WTC11 (cell line): ENCODE measurements around the gene SIPA1L3. TPM values are rescaled to one million over a fixed set of nuclear protein-coding genes. Genes with fewer than 3 reads are reported as not detected.
A peak's percentile ranks its signal among the peaks of the same experiment; 100 is the strongest.

Experiments
- ATAC-seq: fragments of 200-7000 bp; cut with Tn5 transposase; 2 replicates; pipeline ENCODE4 v1.10.0; 2021; ENCODE audit warnings: mild to moderate bottlenecking, moderate library complexity
- CTCF ChIA-PET: fragments of 300-600 bp; sonication (Branson Sonifier 250); formaldehyde crosslinking; loops from one replicate; lab custom pipeline; 2021; ENCODE audit warnings: antibody characterized with exemption; lab: Charles Lee
- POLR2A ChIA-PET: fragments of 350-600 bp; sonication (Branson Sonifier 250); formaldehyde crosslinking; loops from one replicate; lab custom pipeline; 2021; ENCODE audit warnings: antibody characterized with exemption; lab: Charles Lee
- DNase-seq: peaks from one replicate; pipeline ENCODE4 v3.0.0; 2021; ENCODE audit warnings: low spot score
- H3K27ac Mint-ChIP-seq: 2 replicates; pipeline ENCODE4 v1.8.0; 2021; ENCODE audit warnings: mixed read lengths
- H3K27me3 Mint-ChIP-seq: 2 replicates; pipeline ENCODE4 v1.8.0; 2021; ENCODE audit warnings: low read depth, mild to moderate bottlenecking, moderate library complexity, mixed read lengths
- H3K36me3 Mint-ChIP-seq: 2 replicates; pipeline ENCODE4 v1.8.0; 2021; ENCODE audit warnings: mixed read lengths
- H3K4me1 Mint-ChIP-seq: 2 replicates; pipeline ENCODE4 v1.8.0; 2022; ENCODE audit warnings: mixed read lengths
- H3K4me3 Mint-ChIP-seq: 2 replicates; pipeline ENCODE4 v1.8.0; 2021; ENCODE audit warnings: mild to moderate bottlenecking, moderate library complexity, mixed read lengths
- H3K9me3 Mint-ChIP-seq: 2 replicates; pipeline ENCODE4 v1.8.0; 2021; ENCODE audit warnings: mixed read lengths
- CBFB ChIP-seq: sonication (generic); formaldehyde crosslinking; IDR thresholded peaks from 2 replicates; pipeline ENCODE4 v1.8.1; 2022; ENCODE audit warnings: mild to moderate bottlenecking, low read depth, missing genetic modification reagents
- ELF4 ChIP-seq: sonication (generic); formaldehyde crosslinking; IDR thresholded peaks from 2 replicates; pipeline ENCODE4 v1.8.1; 2022; ENCODE audit warnings: low read depth, mild to moderate bottlenecking, moderate library complexity, missing genetic modification reagents
- GRHL2 ChIP-seq: fragments of 250-450 bp; sonication (Bioruptor Pico); IDR thresholded peaks from 2 replicates; pipeline ENCODE4 v1.8.0; 2022; ENCODE audit warnings: mild to moderate bottlenecking, moderate library complexity; ENCODE audit not compliant: insufficient replicate concordance, severe bottlenecking
- GTF2I ChIP-seq: fragments of 250-450 bp; sonication (Bioruptor Pico); conservative IDR thresholded peaks from 2 replicates; pipeline ENCODE4 v1.4.0; 2021; ENCODE audit warnings: mild to moderate bottlenecking
- HMGA2 ChIP-seq: fragments of 250-450 bp; sonication (Bioruptor Pico); IDR thresholded peaks from 2 replicates; pipeline ENCODE4 v1.4.0; 2021; ENCODE audit warnings: mild to moderate bottlenecking, moderate library complexity
- MXD4 ChIP-seq: fragments of 250-450 bp; sonication (Bioruptor Pico); IDR thresholded peaks from 2 replicates; pipeline ENCODE4 v1.8.0; 2021; ENCODE audit warnings: mild to moderate bottlenecking, moderate library complexity, borderline replicate concordance
- MYBL2 ChIP-seq: sonication (generic); formaldehyde crosslinking; IDR thresholded peaks from 2 replicates; pipeline ENCODE4 v1.8.1; 2023; ENCODE audit warnings: mild to moderate bottlenecking, moderate library complexity, missing genetic modification reagents
- NR2C2 ChIP-seq: sonication (generic); formaldehyde crosslinking; IDR thresholded peaks from 2 replicates; pipeline ENCODE4 v1.8.0; 2022; ENCODE audit warnings: mild to moderate bottlenecking, missing genetic modification reagents
- PRRX2 ChIP-seq: fragments of 250-450 bp; sonication (Bioruptor Pico); IDR thresholded peaks from 2 replicates; pipeline ENCODE4 v1.8.0; 2021; ENCODE audit warnings: mild to moderate bottlenecking
- RELA ChIP-seq: sonication (generic); formaldehyde crosslinking; IDR thresholded peaks from 2 replicates; pipeline ENCODE4 v1.8.1; 2022; ENCODE audit warnings: missing genetic modification reagents, mild to moderate bottlenecking, borderline replicate concordance
- SMAD3 ChIP-seq: sonication (generic); formaldehyde crosslinking; IDR thresholded peaks from 2 replicates; pipeline ENCODE4 v1.8.0; 2022; ENCODE audit warnings: missing genetic modification reagents, mild to moderate bottlenecking, borderline replicate concordance
- SOX15 ChIP-seq: fragments of 250-450 bp; sonication (Bioruptor Pico); IDR thresholded peaks from 2 replicates; pipeline ENCODE4 v1.9.0; 2021; ENCODE audit warnings: mild to moderate bottlenecking
- ZBTB21 ChIP-seq: sonication (generic); formaldehyde crosslinking; IDR thresholded peaks from 2 replicates; pipeline ENCODE4 v1.8.1; 2023; ENCODE audit warnings: mild to moderate bottlenecking, missing genetic modification reagents, borderline replicate concordance
- ZNF138 ChIP-seq: sonication (generic); formaldehyde crosslinking; conservative IDR thresholded peaks from 2 replicates; pipeline ENCODE4 v1.8.1; 2022; ENCODE audit warnings: mild to moderate bottlenecking, moderate library complexity, missing genetic modification reagents
- ZNF416 ChIP-seq: fragments of 250-450 bp; sonication (Bioruptor Pico); IDR thresholded peaks from 2 replicates; pipeline ENCODE4 v1.9.0; 2021; ENCODE audit warnings: mild to moderate bottlenecking, inconsistent platforms
- total RNA-seq: library from RNA; stranded (reverse); gene quantifications from 3 replicates; pipeline ENCODE4 v1.2.3, GENCODE V29; 2021
- TF ChIP-seq, protein P1 (sequence below): sonication (generic); formaldehyde crosslinking; IDR thresholded peaks from 2 replicates; pipeline ENCODE4 v1.8.1; 2022; ENCODE audit warnings: low read depth, missing genetic modification reagents, borderline replicate concordance
- TF ChIP-seq, protein P2 (sequence below): fragments of 250-450 bp; sonication (Bioruptor Pico); IDR thresholded peaks from 2 replicates; pipeline ENCODE4 v1.8.0; 2021; ENCODE audit warnings: mild to moderate bottlenecking
- TF ChIP-seq, protein P3 (sequence below): sonication (generic); formaldehyde crosslinking; IDR thresholded peaks from 2 replicates; pipeline ENCODE4 v1.8.0; 2022; ENCODE audit warnings: mild to moderate bottlenecking, missing genetic modification reagents
- TF ChIP-seq, protein P4 (sequence below): sonication (generic); formaldehyde crosslinking; IDR thresholded peaks from 2 replicates; pipeline ENCODE4 v1.8.1; 2022; ENCODE audit warnings: mild to moderate bottlenecking, missing genetic modification reagents, moderate library complexity, borderline replicate concordance
- TF ChIP-seq, protein P5 (sequence below): sonication (generic); formaldehyde crosslinking; conservative IDR thresholded peaks from 2 replicates; pipeline ENCODE4 v1.8.1; 2023; ENCODE audit warnings: mild to moderate bottlenecking, low read depth, missing genetic modification reagents, moderate library complexity
- TF ChIP-seq, protein P6 (sequence below): sonication (generic); formaldehyde crosslinking; IDR thresholded peaks from 2 replicates; pipeline ENCODE4 v1.8.1; 2023; ENCODE audit warnings: mild to moderate bottlenecking, moderate library complexity, missing genetic modification reagents

The SIPA1L3 gene
- total RNA-seq, 1 experiment from 2014 or later = 41.5 TPM

DNA sequence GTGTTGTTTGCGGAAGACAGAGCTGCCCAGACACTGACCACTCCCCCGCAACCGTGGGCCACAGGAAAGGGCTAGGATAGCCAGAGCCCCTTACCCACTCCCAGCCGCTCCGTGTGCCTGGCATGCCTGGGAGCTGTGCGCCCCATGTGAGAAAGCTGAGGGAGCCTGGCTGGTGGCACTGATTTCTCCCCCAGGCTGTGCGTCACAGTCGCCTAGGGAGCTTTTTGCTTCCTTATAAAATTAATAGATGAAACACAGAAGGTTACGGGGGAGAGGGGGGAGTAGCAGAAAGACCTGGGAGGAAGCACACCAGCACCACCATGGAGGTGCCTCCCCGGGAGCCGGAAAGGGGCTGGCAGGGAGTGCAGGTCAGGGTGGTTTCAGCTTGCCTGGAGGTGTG, 292.3 kb downstream of the SIPA1L3 start:
- no peaks in the 10 kb centered on the region for H3K27me3 Mint-ChIP-seq
- no peak overlapping the region for H3K4me3 Mint-ChIP-seq
- TF ChIP-seq, protein P1, sequence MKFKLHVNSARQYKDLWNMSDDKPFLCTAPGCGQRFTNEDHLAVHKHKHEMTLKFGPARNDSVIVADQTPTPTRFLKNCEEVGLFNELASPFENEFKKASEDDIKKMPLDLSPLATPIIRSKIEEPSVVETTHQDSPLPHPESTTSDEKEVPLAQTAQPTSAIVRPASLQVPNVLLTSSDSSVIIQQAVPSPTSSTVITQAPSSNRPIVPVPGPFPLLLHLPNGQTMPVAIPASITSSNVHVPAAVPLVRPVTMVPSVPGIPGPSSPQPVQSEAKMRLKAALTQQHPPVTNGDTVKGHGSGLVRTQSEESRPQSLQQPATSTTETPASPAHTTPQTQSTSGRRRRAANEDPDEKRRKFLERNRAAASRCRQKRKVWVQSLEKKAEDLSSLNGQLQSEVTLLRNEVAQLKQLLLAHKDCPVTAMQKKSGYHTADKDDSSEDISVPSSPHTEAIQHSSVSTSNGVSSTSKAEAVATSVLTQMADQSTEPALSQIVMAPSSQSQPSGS (CRISPR knock-in tag) = no peak
- TF ChIP-seq, protein P2, sequence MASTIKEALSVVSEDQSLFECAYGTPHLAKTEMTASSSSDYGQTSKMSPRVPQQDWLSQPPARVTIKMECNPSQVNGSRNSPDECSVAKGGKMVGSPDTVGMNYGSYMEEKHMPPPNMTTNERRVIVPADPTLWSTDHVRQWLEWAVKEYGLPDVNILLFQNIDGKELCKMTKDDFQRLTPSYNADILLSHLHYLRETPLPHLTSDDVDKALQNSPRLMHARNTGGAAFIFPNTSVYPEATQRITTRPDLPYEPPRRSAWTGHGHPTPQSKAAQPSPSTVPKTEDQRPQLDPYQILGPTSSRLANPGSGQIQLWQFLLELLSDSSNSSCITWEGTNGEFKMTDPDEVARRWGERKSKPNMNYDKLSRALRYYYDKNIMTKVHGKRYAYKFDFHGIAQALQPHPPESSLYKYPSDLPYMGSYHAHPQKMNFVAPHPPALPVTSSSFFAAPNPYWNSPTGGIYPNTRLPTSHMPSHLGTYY = no peak
- TF ChIP-seq MXD4 (CRISPR knock-in tag) = no peak
- no peak for TF ChIP-seq ZNF416 (CRISPR knock-in tag)
- no peak for TF ChIP-seq HMGA2 (CRISPR knock-in tag)
- TF ChIP-seq RELA = no peak
- TF ChIP-seq, all 79 proteins: peak for 0
- Mint-ChIP-seq H3K36me3 (peaks cover 6% of the 10 kb centered on the region), H3K4me1 (no peaks in the 10 kb centered on the region), H3K27ac (no peak overlapping the region), H3K9me3 (no peaks in the 10 kb centered on the region)
- DNase-seq (no peak), ATAC-seq (no peak)
- ChIA-PET CTCF (interaction anchor here (1.3 to 1.7 kb wide), 2 partner anchors 57 to 297 kb away, joined by 4 to 9 read pairs; no protein-coding TSS in a partner anchor), POLR2A (no interaction called here)

DNA sequence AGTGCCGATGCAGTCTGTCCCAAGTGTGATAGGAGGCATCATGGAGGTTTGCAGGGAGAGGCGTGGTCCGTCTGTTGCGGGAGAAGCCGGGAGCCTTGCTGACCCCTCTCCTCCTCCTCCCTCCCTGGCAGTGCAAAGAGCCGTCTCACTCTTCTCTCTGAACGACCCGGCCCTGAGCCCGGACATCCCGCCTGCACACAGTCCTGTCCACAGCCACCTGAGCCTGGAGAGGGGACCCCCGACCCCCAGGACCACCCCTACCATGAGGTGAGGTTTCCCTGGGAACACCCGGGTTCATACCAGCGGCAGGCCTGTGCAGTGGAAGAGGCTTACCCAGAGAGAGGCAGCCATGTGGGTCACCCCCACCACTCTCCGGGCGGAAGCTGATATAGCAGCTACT, 294.7 kb downstream of the SIPA1L3 start:
- POLR2A ChIA-PET = interaction anchor here (0.6 kb wide), 1 partner anchor 233 kb away, joined by 3 read pairs; no protein-coding TSS in a partner anchor
- CTCF ChIA-PET = interaction anchor here (0.9 to 2.5 kb wide), 2 partner anchors 58 to 60 kb away, joined by 5 to 13 read pairs; no protein-coding TSS in a partner anchor
- DNase-seq = no peak
- no peak overlapping the region for H3K4me3 Mint-ChIP-seq
- peak overlapping the region; percentile 91 for H3K27ac Mint-ChIP-seq
- H3K4me1 Mint-ChIP-seq = no peaks in the 10 kb centered on the region
- no peaks in the 10 kb centered on the region for H3K27me3 Mint-ChIP-seq
- H3K36me3 Mint-ChIP-seq = peaks cover 4% of the 10 kb centered on the region
- no peak for TF ChIP-seq GRHL2 (CRISPR knock-in tag)
- TF ChIP-seq CBFB (CRISPR knock-in tag) = no peak
- TF ChIP-seq ELF4 = no peak
- no peak for TF ChIP-seq SMAD3 (CRISPR knock-in tag)
- TF ChIP-seq NR2C2 (CRISPR knock-in tag) = no peak
- TF ChIP-seq ZBTB21 = no peak
- TF ChIP-seq, protein P3, sequence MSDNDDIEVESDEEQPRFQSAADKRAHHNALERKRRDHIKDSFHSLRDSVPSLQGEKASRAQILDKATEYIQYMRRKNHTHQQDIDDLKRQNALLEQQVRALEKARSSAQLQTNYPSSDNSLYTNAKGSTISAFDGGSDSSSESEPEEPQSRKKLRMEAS (CRISPR knock-in tag) = no peak
- TF ChIP-seq, protein P4, sequence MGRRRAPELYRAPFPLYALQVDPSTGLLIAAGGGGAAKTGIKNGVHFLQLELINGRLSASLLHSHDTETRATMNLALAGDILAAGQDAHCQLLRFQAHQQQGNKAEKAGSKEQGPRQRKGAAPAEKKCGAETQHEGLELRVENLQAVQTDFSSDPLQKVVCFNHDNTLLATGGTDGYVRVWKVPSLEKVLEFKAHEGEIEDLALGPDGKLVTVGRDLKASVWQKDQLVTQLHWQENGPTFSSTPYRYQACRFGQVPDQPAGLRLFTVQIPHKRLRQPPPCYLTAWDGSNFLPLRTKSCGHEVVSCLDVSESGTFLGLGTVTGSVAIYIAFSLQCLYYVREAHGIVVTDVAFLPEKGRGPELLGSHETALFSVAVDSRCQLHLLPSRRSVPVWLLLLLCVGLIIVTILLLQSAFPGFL = no peak
- TF ChIP-seq, protein P5, sequence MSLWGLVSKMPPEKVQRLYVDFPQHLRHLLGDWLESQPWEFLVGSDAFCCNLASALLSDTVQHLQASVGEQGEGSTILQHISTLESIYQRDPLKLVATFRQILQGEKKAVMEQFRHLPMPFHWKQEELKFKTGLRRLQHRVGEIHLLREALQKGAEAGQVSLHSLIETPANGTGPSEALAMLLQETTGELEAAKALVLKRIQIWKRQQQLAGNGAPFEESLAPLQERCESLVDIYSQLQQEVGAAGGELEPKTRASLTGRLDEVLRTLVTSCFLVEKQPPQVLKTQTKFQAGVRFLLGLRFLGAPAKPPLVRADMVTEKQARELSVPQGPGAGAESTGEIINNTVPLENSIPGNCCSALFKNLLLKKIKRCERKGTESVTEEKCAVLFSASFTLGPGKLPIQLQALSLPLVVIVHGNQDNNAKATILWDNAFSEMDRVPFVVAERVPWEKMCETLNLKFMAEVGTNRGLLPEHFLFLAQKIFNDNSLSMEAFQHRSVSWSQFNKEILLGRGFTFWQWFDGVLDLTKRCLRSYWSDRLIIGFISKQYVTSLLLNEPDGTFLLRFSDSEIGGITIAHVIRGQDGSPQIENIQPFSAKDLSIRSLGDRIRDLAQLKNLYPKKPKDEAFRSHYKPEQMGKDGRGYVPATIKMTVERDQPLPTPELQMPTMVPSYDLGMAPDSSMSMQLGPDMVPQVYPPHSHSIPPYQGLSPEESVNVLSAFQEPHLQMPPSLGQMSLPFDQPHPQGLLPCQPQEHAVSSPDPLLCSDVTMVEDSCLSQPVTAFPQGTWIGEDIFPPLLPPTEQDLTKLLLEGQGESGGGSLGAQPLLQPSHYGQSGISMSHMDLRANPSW (CRISPR knock-in tag) = no peak
- TF ChIP-seq, protein P6, sequence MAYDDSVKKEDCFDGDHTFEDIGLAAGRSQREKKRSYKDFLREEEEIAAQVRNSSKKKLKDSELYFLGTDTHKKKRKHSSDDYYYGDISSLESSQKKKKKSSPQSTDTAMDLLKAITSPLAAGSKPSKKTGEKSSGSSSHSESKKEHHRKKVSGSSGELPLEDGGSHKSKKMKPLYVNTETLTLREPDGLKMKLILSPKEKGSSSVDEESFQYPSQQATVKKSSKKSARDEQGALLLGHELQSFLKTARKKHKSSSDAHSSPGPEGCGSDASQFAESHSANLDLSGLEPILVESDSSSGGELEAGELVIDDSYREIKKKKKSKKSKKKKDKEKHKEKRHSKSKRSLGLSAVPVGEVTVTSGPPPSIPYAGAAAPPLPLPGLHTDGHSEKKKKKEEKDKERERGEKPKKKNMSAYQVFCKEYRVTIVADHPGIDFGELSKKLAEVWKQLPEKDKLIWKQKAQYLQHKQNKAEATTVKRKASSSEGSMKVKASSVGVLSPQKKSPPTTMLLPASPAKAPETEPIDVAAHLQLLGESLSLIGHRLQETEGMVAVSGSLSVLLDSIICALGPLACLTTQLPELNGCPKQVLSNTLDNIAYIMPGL = no peak
- TF ChIP-seq SOX15 = no peak
- TF ChIP-seq PRRX2 = no peak
- no peak for TF ChIP-seq ZNF138
- no peak for TF ChIP-seq GTF2I (CRISPR knock-in tag)
- TF ChIP-seq MXD4 (CRISPR knock-in tag) = no peak
- TF ChIP-seq MYBL2 (CRISPR knock-in tag) = no peak
- no peak for ATAC-seq
- no peaks in the 10 kb centered on the region for H3K9me3 Mint-ChIP-seq
